ENCODE results near the gene FGR. TPM values are rescaled to one million over a fixed set of nuclear protein-coding genes. Genes with fewer than 3 reads are reported as not detected.

The FGR gene
- polyA plus RNA-seq, 1 donor, result 1.2 TPM

DNA sequence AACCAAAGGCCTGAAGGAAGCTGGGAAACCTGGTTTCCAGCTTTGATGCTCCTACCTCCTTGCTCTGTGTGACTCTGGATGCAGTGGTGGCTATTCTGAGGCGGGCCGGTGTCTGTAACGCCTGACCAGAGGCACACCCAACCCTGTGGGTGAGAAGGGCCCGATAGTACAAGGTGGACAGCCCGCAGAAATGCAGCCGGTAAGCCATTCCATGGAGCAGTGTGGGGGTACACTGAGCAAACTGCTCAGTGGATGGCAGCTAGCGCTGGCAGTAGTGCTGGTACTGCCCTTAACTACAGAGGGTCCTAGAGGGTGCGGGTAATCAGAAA lies 67.0 kb downstream of the FGR start:
- DNase-seq, result no peak

DNA sequence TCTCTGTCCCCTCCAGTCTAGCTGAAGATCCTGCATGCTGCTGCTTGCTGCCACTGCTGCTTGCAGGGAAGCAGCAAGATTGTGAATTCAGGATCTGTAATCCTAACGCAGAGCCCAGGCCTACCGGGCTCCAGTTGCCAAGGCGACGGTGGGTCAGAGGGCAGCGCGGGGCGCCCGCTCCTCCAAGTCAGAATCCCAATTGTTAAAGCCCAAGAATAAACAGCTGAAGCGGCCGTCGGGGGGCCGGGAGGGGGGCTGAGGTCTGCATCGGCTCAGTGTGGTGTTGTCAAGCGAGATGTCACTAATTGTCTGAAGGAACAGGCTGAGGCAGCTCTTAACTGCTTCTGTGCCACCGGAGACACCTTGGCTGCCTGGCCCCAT lies 67.8 kb downstream of the FGR start:
- no peak for DNase-seq

GRCh38 chr1:27566462-27567145 lies 68.4 kb downstream of the FGR start:
- DNase-seq, result no peak

GRCh38 chr1:27564710-27565649 lies 70.0 kb downstream of the FGR start:
- no peak for DNase-seq

- no peak for DNase-seq
Observed at GRCh38 chr1:27563591-27564471, 71.2 kb downstream of the FGR start.

GRCh38 chr1:27563341-27563590 lies 71.7 kb downstream of the FGR start:
- no peak for DNase-seq

DNA sequence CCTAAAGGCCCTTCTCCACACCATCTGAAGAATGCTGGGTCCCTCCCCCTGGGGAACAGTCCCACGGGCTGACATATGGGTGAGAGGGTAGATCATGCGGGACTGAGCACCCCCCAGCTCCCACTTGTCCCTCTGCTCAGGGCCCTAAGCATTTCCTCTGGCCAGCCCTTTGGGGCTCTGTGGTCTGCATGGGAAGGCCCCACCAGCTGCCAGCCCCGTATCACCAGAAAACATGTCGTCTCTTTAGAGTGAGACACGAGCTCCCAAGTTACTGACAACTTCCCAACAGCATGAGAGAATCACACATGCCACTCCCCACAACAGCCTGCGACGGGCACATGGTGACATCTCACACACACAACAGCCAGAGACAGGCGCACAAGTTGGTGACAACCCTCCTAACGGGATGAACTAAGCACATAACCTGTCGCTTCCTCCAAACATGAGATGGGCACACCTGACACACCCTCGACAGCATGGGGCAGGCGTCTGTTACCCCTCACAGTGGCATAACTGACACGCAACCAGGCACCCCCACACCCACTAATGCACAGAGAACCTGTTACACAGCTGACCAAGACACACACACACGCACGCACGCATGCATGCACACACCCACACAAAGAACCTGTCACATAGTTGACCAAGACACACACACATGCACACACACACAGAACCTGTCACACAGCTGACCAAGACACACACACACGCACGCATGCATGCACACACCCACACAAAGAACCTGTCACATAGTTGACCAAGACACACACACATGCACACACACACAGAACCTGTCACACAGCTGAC lies 72.2 kb downstream of the FGR start:
- DNase-seq, result no peak

Other genes starting within 250 kb of the FGR start
- 1.0 TPM for gene GPR3, start 242.6 kb downstream of the FGR start, polyA plus RNA-seq (ENCODE audit: insufficient read length)
- 150 TPM for gene WASF2, start 145.0 kb downstream of the FGR start, polyA plus RNA-seq (ENCODE audit: insufficient read length)
- 43.2 TPM for gene AHDC1, start 31.0 kb downstream of the FGR start, polyA plus RNA-seq (ENCODE audit: insufficient read length)
- 14.9 TPM for gene IFI6, start 37.0 kb upstream of the FGR start, polyA plus RNA-seq (ENCODE audit: insufficient read length)
- gene FAM76A, start 90.8 kb upstream of the FGR start, polyA plus RNA-seq (ENCODE audit: insufficient read length), result 20.4 TPM
- 54.7 TPM for gene STX12, start 138.0 kb upstream of the FGR start, polyA plus RNA-seq (ENCODE audit: insufficient read length)
- gene PPP1R8, start 195.6 kb upstream of the FGR start, polyA plus RNA-seq (ENCODE audit: insufficient read length), result 55.5 TPM
- gene THEMIS2, start 237.4 kb upstream of the FGR start, polyA plus RNA-seq (ENCODE audit: insufficient read length), result 2.3 TPM